Frontal cortex (tissue), 4 donors: ENCODE data around the gene RPS6KB2. TPM values are rescaled to one million over a fixed set of nuclear protein-coding genes. Genes with fewer than 3 reads are reported as not detected.
"Not testable (repeated sequence)": the region's sequence is repeated elsewhere in the genome, so short reads cannot be mapped to it uniquely, and the experiment has no call there.

Source experiments
- DNase-seq, 2 donors: peaks; one replicate each; pipeline ENCODE4 v3.0.0; 2012; ENCODE audit warnings: low spot score in 2 of 2
- FAIRE-seq: peaks from 2 replicates; lab custom pipeline; 2012; peaks lifted over from hg19 to GRCh38; lab: Jason Lieb, UNC
- total RNA-seq: library from RNA; depleted of rRNA; stranded (reverse); fragments of >200 nt; gene quantifications from one replicate; pipeline ENCODE4 v1.2.3, GENCODE V29; 2014
- donor health status: control.
- donor health status: control.
- donor health status: control.

RPS6KB2 gene
- total RNA-seq, 1 donor from 2014 or later, result 15.1 TPM

GRCh38 chr11:67421430-67422031 lies 6.8 kb upstream of the RPS6KB2 start:
- FAIRE-seq (no peak), DNase-seq (no peak)

GRCh38 chr11:67422891-67423290 lies 5.4 kb upstream of the RPS6KB2 start:
- FAIRE-seq (no peak), DNase-seq (no peak)

DNA sequence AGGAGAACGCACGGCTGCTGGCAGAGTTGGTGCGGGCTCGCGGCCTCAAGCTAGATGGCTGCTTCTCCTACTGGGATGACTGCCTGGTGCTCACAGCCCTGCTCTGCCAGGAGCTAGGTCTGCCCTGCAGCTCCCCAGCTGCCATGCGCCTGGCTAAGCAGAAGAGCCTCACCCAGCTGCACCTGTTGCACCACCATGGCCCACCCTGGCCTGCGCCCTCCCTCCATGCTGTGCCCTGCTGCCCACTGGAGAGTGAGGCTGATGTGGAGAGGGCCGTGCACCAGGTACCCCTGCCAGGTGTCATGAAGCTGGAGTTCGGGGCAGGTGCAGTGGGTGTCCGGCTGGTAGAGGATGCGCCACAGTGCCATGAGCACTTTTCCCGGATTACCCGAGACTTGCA lies 4.8 kb upstream of the RPS6KB2 start:
- DNase-seq, result no peak

GRCh38 chr11:67423891-67424613 lies 4.2 kb upstream of the RPS6KB2 start:
- DNase-seq, result no peak
- FAIRE-seq, result no peak

More for the DNA sequence above, 4.8 kb upstream of the RPS6KB2 start:
- FAIRE-seq, result no peak

- DNase-seq, FAIRE-seq: not testable (repeated sequence)
These were observed 882 bp upstream of the RPS6KB2 start for GRCh38 chr11:67427364-67427859.

- no peak for FAIRE-seq
- DNase-seq, result no peak
These were observed 859 bp downstream of the RPS6KB2 start for GRCh38 chr11:67429038-67429668.

- DNase-seq (no peak), FAIRE-seq (no peak)
These were observed 1.4 kb downstream of the RPS6KB2 start for GRCh38 chr11:67429722-67430121.

- DNase-seq (no peak), FAIRE-seq (no peak)
These were observed 3.3 kb downstream of the RPS6KB2 start for GRCh38 chr11:67431346-67432249.

GRCh38 chr11:67432655-67433349 lies 4.5 kb downstream of the RPS6KB2 start:
- no peak for FAIRE-seq
- no peak for DNase-seq

DNA sequence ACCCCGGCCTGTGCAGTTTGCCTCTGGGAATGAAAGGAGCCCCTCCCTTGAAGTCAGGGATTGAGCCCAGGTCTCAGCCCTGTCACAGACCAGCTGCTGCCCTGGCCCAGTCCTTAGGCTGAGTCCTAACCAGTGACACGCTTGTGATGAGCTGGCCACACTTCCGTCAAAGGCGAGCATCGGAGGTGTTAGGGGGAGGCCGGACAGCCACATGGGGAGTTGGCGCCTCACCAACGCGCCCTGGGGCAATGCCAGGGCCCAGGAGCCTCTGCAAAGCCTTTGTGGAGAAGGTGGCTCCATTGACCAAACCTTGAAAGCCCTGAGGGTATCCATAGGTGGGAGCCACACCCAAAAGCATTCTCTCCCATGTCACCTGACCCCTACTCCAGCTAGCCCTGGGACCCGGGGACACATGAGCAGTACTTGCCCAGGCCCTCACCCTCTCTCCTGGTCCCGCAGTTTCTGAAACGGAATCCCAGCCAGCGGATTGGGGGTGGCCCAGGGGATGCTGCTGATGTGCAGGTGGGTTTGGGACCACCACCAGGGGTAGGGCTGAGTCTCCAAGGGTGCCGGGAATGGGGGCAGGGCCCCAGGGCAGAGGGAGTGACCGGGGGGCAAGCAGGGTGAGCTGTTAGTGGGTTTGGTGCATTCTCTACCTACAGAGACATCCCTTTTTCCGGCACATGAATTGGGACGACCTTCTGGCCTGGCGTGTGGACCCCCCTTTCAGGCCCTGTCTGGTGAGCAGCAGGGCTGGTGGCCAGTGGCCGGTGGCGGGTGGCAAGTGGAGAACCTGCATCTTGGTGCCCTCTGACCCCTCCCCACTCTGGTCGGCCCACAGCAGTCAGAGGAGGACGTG lies 5.5 kb downstream of the RPS6KB2 start:
- no peak for FAIRE-seq

DNA sequence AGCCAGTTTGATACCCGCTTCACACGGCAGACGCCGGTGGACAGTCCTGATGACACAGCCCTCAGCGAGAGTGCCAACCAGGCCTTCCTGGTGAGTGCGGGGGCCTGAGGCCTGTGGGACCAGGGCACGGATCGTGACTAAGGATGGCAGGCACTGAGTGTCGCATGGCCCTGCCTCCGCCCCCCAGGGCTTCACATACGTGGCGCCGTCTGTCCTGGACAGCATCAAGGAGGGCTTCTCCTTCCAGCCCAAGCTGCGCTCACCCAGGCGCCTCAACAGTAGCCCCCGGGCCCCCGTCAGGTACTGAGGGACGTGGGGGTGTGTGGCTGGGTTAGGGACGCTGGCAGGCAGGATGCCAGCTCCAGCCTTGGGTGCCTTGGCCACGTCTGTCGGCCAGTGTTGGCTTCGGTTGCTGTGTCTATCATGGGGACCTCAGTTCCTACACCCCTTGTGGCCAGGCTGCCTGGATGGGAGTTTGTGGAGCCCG lies 6.1 kb downstream of the RPS6KB2 start:
- FAIRE-seq, result no peak

More for the DNA sequence above, 5.5 kb downstream of the RPS6KB2 start:
- no peak for DNase-seq

GRCh38 chr11:67435031-67435726 lies 6.9 kb downstream of the RPS6KB2 start:
- DNase-seq (no peak), FAIRE-seq (no peak)

More for the DNA sequence above, 6.1 kb downstream of the RPS6KB2 start:
- no peak for DNase-seq

- DNase-seq (no peak), FAIRE-seq (no peak)
These were observed 7.6 kb downstream of the RPS6KB2 start for GRCh38 chr11:67435727-67436458.

DNA sequence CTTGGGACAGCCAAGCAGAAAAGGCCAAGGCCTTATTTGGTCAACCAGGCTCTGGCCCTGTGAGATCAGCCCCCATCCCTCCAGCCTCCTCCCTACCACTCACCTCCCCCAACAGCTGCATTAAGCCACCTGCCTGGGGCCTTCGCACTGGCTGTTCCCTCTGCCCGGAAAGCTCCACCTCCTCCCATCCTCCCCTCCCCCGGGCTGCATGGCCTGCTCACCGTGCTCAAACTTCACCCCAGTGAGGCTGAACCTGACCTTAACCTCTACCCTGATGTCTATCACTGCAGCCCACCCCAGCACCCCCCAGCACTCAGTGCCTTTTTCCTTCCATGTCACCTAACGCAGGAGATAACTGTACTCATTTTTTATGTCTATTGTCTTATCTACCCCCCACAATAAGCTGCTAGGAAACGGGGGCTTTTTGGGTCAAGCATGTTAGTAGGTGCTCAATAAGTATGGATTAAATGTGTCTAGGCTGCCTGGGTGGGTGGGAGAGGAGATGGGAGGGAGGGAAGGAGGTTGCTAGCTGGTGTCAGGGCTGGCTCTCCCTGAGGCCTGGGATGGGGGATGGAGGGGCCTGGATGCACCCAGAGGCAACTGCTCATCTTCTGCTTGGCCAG lies 8.3 kb downstream of the RPS6KB2 start:
- FAIRE-seq, result no peak
- DNase-seq, result no peak

GRCh38 chr11:67437082-67437808 lies 9.0 kb downstream of the RPS6KB2 start, which contains the start of gene PTPRCAP:
TSS of gene PTPRCAP (minus strand) at chr11:67437682. CDS start at chr11:67437619, 63 bp downstream.
- DNase-seq, result no peak
- FAIRE-seq, result no peak

DNA sequence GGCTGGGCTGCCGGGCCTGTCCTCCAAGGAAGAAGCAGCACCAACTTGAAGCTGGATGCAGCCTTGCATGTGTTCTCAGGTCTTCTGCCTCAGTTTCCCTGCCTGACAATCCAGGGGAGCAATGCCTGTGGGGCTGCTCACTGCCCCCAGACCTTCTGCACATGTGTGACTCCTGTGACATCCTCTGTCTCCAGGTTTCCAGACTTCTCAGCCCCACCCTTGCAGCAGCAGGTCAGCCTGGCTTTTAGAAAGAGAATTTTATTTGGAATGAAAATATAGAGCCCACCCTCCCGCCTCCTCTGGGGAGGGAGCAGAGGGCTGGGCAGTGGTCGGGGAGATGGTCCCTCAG lies 9.5 kb downstream of the RPS6KB2 start:
- no peak for FAIRE-seq

More for the DNA sequence above, 9.5 kb downstream of the RPS6KB2 start:
- no peak for DNase-seq
